Measurements from ENCODE around the gene OR4D1.
"Not testable (repeated sequence)": the region's sequence is repeated elsewhere in the genome, so short reads cannot be mapped to it uniquely, and the experiment has no call there.

The OR4D1 gene

DNA sequence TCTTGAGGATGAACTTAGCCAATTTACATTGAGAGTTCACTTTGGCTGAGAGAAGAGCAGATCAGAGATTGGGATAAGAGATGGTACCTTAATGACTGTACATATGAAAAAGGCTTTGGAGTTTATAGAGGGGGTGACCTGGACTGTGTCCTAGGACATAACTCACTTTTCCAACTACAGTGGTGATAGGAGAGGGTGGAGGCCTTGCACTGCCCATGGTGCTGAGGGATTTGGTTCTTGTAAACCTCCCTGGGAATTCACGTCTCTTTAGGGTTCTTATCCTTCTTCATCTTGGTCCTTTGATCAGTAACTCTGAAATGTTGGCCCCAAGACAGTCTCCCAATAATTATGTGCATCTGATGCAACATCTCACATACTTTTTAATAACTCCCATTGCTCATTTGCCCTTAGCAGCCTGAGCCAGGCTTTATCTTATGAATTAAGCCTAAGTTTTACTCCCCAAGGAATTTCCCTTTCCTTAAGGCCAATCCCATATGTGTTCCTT is at the start of gene OR4D1:
Gene OR4D1, plus strand, starts transcription at position 455 of the 505 bp plus-strand sequence. CDS start 6,770 bp downstream, outside the sequence.
- DNase-seq = no peak

DNA sequence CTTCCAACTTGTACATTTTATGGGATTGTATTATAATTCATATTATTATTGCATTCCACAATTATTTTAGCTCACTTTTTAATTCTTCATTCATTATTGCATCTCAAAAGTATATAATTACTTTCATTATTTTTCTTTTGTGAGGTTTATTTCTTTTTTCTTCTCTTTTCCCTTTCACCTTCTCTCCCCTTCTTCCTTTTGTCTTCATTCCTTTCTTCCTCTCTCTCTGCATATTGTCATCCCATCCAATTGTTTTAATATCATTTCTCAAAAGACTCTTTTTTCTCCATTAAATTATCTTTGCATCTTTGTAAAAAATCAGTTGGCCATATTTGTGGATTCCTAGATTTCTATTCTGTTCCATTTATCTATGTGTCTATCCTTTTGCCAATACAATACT is 47.7 kb upstream of the OR4D1 start:
- no peak for DNase-seq

GRCh38 chr17:58101898-58102297 is 46.3 kb upstream of the OR4D1 start:
- not testable (repeated sequence) for DNase-seq

DNA sequence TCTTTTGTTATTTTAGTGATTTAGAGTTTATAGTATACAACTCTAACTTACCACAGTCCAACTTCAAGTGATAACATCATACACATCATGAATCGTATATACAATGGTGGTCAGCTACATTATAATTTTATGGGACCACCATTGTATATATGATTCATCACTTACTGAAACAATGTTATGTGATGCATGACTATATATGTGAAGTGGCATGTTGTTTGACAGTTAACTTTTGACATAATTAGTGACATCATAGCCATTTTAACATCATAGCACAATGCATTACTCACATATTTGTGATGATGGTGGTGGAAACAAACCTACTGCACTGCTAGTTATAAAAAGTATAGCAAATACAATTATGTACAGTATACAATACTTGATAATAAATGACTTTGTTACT is 43.1 kb upstream of the OR4D1 start:
- DNase-seq = no peak

DNA sequence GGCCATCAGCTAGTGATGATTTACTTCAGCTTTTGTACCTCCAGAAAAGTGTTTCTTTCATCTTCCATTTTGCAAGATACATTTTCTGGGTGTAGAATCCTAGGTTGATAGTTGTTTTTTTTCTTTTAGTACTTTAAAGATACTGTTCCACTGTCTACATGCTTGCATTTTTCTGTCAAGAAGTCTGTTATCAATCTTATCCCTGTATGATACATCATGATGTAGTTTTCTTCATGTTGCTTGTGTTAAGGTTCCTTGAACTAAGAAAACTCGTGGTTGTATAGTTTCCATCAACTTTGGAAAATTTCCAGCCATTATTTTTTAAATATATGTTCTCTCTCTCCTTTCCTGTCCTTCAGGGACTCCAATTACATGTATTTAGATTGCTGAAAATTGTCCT is 40.9 kb upstream of the OR4D1 start:
- no peak for DNase-seq

DNA sequence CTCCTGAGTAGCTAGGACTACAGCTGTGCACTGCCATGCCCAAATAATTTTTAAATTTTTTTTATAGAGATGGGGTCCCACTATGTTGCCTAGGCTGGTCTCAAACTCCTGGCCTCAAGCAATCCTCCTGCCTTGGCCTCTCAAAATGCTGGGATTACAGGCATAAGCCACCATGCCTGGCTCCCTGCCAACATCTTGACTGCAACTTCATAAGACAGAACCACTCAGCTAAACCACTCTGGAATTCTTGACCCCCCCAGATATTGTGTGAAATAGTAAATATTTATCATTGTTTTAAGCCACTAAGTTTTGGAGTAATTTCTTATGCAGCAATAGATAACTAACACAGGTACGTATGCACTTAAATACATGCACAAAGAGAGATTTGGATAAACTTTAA is 39.0 kb upstream of the OR4D1 start:
- no peak for DNase-seq

DNA sequence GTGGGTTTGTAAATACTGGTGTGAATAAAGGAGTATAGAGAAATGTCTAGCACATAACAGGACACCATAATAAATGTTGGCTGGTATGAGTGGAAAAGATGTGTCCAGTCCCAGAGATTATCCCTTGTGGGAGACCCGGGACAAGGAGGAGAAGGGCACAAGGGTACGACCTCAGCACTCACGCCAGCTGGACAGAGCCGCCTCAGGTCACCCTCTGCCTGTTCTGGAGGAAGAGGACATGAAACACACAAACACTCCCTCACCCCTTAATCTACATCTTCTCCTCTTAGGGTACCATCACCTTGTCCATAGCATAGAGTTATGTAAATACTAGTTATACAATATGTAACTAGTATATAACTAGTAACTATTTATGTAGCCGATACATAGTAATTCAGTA is 38.2 kb upstream of the OR4D1 start:
- DNase-seq = no peak

GRCh38 chr17:58111676-58112075 is 36.5 kb upstream of the OR4D1 start:
- no peak for DNase-seq

- DNase-seq = peak; percentile 75 to 89
Observed at GRCh38 chr17:58112970-58113631, 35.1 kb upstream of the OR4D1 start.

- no peak for DNase-seq
Observed at GRCh38 chr17:58113947-58114346, 34.2 kb upstream of the OR4D1 start.

DNA sequence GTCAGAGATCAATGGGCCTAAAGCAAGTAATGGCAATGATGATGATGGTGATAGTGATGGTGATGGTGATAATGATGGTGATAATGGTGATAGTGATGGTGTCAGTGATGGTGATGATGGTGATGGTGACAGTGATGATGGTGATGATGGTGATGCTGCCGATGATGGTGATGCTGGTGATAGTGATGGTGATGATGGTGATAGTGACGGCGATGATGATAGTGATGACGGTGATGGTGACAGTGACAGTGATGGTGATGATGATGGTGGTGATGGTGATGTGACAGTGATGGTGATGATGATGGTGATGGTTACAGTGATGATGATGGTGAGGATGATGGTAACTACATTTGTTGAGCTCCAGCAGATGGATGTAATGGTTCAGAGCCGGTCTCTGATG is 30.8 kb upstream of the OR4D1 start:
- DNase-seq = no peak

GRCh38 chr17:58119491-58119890 is 28.7 kb upstream of the OR4D1 start:
- DNase-seq = no peak

- DNase-seq = no peak
Observed at GRCh38 chr17:58120195-58120822, 27.9 kb upstream of the OR4D1 start.

GRCh38 chr17:58121925-58122324 is 26.3 kb upstream of the OR4D1 start:
- DNase-seq = peak; percentile 53 to 71

DNA sequence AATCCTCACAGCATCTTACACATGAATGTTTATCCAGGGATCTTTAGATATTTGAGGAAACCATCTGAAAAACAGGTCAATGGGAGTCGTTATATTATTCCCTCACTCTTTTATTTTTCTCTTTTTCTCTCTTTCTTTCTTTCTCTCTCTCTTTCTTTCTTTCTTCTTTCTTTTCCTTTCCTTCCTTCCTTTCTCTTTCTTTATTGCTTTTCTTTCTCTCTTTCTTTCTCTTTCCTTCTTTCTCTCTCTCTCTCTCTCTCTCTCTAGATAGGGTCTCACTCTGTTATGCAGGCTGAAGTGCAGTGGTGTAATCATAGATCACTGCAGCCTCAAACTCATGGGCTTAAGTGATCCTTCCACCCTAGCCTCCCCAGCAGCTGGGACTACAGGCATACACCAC is 20.3 kb upstream of the OR4D1 start:
- DNase-seq = no peak

DNA sequence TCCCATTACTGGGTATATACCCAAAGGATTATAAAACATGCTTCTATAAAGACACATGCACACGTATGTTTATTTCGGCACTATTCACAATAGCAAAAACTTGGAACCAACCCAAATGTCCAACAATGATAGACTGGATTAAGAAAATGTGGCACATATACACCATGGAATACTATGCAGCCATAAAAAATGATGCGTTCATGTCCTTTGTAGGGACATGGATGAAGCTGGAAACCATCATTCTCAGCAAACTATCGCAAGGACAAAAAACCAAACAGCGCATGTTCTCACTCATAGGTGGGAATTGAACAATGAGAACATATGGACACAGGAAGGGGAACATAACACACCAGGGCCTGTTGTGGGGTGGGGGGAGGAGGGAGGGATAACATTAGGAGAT is 15.5 kb upstream of the OR4D1 start:
- not testable (repeated sequence) for DNase-seq

- DNase-seq = peak in 1 of 2 experiments; percentile 34
Observed at GRCh38 chr17:58136669-58137279, 11.4 kb upstream of the OR4D1 start.

GRCh38 chr17:58141505-58141904 is 6.7 kb upstream of the OR4D1 start:
- DNase-seq = no peak

DNA sequence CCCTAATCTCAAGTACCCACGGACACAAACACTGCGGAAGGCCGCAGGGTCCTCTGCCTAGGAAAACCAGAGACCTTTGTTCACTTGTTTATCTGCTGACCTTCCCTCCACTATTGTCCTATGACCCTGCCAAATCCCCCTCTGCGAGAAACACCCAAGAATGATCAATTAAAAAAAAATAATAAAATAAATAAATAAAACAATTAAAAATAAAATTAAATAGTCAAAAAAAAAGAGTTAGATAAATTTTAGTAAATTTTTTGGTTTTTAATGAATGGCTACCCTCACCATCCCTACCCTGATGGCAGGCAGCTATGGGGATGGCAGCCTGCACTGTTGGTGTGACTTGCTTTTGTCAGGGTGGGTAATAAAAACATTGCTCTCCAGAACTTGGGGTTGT is 4.8 kb upstream of the OR4D1 start:
- not testable (repeated sequence) for DNase-seq

DNA sequence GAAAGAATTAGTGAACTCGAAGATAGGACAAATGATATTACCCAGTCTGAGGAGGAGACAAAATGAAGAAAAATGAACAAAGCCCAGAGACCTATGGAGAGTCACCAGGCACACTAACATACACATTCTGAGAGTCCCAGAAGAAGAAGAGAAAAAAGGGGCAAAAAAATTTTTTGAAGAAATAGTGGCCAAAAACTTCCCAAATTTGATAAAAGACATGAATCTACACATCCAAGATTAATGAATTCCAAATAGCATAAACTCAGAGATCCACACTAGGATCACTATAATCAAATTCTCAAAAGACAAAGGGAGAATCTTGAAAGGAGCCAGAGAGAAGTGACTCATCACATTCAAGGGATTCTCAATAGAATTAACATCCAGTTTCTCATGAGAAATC is 3.4 kb upstream of the OR4D1 start:
- no peak for DNase-seq

- no peak for DNase-seq
Observed at GRCh38 chr17:58148609-58149008, 425 bp downstream of the OR4D1 start.

DNA sequence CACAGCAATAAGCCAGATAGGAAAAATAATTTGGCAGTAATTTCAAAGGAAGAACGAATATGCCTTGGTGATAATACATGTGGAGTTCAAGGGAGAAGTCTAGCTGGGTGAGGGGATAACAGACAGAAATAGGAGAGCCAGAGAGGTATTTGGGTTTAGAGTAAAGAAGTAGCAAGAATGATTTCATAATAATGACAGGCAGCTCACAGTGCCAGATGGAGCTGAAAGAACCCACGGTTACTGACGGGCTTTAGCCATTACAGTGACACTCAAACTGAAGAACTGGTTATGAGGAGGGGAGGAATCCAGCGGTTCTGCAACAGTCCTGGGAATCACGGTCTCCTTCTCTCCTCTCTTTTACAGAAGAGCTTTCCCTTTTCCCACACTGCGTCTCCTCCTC is 2.2 kb downstream of the OR4D1 start:
- peak in 1 of 2 experiments; percentile 48 for DNase-seq

- DNase-seq = no peak
Observed at GRCh38 chr17:58153046-58153445, 4.9 kb downstream of the OR4D1 start.

DNA sequence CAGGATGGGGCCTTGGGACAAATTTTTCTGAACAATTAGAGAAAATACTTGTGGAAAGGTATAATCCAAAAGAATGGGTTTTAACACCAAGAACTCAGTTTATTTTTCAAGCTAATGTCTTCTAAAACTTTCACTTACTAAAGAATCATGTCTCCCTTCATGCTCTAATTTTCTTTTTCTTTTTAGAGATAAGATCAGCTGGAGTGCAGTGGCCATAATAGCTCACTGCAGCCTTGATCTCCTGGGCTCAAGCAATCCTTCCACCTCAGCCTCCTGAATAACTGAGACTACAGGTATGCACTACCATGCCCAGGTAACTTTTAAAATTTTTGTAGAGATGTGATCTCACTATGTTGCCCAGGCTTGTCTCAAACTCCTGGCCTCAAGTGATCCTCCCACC is 5.5 kb downstream of the OR4D1 start:
- DNase-seq = no peak

Data from NCI-H524 (cell line).